GM21423 (cell line): ENCODE results near the gene EIF4E.

Experiments used
- ATAC-seq: cut with Tn5 transposase; IDR thresholded peaks from one replicate; pipeline ENCODE4 v1.9.1; 2021; ENCODE audit warnings: mild to moderate bottlenecking, moderate library complexity; ENCODE audit not compliant: unreplicated experiment

Gene EIF4E, protein sequence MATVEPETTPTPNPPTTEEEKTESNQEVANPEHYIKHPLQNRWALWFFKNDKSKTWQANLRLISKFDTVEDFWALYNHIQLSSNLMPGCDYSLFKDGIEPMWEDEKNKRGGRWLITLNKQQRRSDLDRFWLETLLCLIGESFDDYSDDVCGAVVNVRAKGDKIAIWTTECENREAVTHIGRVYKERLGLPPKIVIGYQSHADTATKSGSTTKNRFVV

DNA sequence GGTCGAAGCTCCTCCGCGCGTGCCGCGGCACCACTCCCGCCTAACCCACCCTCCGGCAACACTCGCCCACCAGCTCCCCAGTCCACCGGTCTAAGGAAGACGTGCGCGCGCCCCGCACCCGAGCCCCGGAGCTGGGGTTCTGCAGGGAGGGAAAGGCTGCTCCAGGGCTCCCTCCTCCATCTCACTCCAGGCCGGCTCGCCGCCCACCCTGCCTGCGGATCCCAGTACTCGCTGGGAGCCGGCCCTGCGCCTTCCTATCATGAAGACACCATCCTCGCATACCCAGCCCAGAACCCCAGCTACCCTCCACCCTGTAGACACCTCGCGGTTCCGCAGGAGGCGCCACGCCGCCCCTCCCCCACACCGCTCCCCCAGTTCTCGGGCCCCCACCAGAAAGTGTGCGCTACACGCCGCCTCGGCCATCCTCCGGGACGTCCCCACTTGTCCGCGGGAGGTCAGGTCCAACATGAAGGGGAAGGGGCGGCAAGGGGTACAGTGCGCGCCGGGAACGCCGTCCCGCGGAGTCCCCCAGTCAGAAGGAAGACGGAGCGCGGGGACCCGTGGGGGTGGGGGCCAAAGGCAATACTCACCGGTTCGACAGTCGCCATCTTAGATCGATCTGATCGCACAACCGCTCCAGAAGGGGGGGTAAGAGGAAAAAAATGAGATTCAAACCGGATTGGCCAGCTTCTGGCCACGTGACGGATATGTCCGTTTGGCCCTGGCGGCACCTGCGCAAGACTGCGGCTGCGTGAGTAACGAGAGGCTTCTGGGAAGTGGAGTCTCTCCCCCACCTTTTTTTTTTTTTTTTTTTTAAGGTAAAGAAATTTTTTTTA lies at the start of gene EIF4E:
EIF4E (minus strand) TSS at position 629 of the 836 bp plus-strand sequence; CDS start at position 608, 21 bp downstream.
- ATAC-seq = peak; percentile 67

DNA sequence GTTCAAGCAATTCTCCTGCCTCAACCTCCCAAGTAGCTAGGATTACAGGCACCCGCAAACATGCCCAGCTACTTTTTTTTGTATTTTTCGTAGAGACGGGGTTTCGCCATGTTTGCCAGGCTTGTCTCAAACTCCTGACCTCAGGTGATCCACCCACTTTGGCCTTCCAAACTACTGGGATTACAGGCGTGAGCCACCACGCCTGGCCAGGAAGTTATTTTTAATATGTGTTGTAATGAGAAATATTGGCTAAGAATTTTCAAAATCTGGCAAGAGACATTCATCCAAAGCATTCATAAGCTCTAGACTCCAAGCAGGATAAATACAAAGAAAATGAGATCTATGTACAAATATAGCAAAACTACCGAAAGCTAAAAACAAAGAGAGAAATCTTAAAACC lies 48.6 kb upstream of the EIF4E start:
- ATAC-seq = no peak

DNA sequence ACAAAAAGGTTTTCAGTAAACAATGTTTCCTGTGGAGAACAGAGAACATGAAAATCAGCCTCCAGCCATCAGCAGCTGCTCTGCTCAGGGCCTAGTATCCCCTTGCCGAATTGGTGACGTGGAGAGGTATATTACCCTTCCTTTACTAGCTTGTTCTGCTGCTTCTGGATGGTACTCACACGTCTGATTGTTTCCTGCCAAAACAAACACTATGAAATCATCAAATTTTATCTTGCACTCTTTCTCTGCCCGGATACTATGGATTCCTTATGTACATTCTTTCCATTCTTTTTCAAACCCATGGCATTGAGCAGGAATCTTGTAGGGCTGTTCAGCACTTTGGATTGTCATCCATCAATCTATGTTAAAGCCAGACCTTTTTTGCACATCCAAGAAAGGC lies 47.8 kb upstream of the EIF4E start:
- ATAC-seq = no peak

DNA sequence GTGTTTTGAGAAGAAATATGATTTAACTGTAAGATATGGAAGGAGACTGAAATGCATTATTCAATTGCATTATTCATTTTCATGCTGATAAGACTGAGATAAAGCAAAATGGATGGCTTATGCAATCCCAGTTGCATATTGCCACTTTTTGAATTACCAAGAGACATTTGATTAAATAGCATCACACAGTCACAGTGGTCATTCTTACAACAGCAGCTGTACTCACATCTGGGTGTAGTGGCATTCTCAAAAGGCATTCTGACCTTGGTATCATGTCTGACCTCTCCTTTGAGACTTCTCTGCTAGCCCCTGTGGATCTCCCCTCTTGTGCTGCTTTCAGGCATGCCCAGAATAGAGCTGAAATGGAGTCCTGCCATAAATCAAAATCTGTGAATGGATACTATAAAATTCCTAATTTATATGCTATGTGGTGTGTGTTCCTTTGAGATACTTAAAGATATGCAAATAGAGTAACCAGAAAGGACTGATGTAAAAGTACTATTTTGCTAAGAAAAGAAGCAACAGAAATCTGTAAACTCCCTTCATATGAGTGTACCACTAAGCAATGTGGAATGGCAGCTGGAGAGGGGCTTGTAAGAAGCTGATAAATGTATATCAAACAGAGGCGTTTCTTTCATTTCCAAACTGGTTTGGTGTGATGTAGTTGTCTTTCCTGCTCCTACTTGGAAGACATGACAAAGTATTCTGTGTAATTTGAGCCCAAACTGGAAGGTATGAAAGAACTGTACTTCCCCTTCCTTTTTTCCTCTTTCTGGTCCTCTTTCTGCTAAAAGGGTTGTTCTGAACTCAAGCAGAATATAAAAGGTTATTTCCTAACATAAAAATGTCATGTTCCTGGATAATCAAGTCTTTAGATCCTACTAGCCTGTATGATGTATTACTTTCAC lies 41.2 kb upstream of the EIF4E start:
- no peak for ATAC-seq

DNA sequence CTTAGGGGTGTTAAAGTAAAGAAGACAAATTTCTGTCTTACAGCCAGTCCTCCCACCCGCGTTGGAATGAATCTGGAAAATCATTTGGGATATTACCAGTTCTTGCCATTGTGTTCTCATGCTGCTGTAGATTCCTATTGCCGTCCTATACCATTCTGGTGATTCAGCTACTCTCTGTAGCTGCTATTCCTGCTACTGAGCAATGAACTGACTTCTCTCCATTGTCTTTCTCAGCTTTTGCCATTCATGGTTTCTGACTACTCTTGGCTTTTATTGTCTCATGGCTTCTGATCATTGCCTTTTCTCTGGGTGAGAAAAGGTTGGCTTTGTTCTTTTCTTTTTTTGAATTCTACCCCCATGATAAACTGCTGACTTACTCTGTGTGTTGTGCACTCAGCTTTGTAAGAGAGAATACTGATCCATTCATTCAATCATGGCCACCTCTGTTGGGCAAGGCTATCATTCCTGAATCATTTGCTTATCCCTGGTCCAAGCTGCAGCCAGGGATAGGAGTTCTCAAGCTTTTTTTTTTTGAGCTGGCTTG lies 38.9 kb upstream of the EIF4E start:
- ATAC-seq = no peak

DNA sequence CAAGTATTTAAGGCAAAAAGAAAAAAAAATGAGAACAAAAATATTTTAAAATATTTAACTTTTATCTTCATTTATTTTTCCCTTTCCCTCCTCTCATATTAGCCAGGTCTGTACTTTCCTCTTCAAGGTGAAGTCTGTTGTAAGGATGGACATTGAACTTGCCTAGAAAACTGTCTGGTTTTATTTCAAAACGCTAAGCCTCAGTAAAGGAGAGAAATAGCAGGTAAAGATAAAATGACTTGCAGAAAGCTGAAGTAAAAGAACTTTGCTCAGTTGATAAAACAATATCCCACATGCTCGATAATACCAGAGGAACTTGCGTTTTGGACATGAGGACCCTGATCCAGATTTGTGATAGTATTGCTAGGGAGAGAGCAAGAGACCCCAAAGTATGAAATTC lies 38.0 kb upstream of the EIF4E start:
- no peak for ATAC-seq

DNA sequence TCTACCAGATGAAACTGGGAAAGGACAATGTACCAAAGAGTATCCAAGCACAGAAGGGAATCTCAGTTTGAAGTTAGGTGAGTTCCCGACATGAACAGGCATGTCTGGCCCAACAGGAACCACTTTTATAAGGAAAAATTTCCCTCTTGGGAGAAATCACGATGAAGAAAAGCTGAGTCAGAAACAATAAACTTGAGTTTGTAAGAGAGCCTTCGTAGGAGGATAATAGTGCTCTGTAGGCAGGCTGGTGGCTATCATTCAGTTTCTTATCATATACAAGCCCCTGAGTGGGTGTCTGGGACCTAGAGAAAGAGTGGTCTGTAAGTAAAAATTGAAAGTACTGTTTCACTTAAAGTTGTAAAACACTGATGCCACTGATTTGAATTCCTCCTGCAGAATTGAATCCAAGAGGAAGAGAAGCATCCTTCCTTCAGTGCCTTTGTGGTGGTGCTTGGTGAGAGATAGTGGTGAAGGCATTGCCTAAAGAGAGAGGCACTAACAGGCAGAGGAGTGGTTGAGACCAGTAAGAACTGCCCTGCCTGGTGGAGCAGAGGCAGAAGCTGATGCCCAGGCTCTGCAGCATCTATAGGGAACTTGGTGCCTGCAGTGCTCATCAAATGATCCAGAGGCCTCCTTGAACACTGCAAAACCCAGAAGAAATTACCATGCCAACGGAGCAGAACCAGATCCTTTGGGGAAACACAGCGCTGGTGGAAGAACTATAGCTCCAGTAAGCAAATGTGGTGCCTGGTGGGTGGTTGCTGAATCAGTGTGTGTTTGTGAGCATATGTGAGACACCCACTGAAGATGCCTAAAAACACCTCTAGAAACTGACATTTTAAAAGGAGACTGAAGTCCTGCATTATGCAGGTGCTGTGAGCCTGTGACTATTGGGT lies 34.9 kb upstream of the EIF4E start:
- ATAC-seq = no peak

DNA sequence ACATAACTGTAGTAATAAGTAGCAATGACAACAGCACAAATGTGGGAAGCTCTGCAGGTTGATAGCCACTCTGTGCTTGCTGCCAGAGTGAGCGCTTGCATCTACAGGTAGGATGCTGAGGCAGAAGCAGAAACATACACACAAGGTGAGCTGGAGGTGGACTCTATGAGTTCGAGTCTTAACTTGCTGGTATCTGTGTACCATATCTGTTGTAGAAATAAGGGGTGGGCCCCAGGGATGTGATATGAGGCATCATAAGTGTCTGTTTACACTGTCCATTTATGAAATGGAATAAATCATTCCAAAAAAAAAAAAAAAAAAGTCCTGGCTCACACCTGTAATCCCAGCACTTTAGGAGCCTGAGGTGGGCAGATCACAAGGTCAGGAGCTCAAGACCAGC lies 32.8 kb upstream of the EIF4E start:
- no peak for ATAC-seq

DNA sequence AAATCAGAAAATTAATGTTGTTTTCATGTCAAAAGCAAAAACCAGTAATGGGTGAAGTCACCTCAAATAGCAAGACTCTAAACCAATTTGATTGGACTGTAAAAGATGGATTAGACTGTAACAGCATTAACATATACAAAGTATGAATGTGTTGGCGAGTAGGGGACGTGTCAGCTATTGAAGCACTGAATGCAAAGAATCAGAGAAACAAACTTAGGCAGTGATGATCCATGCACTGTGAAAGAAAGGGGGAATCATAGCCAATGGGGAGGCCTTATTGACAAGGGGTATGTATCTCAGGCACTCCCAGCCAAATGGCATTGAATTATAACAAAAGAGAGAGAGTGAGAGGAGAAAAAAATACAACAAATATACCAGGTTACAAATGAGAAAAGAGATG lies 30.5 kb upstream of the EIF4E start:
- no peak for ATAC-seq

DNA sequence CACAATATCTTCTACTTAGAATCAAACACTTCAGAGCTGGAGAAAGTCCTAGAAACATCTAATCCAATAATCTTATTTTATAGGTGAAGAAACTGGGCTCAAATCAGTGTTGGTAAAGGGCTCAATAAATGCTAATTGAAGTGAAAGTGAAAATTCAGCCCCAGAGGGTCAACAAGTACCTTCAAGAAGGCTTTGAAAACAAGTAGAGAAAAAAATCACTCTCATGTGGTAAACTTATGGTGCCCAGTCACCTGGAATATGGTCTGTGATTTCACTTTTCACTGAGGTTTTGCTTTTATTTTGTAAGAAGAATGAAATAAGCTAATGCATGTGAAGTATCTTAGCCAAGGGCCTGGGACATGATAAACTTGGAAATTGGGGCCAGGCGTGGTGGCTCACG lies 29.1 kb upstream of the EIF4E start:
- no peak for ATAC-seq

DNA sequence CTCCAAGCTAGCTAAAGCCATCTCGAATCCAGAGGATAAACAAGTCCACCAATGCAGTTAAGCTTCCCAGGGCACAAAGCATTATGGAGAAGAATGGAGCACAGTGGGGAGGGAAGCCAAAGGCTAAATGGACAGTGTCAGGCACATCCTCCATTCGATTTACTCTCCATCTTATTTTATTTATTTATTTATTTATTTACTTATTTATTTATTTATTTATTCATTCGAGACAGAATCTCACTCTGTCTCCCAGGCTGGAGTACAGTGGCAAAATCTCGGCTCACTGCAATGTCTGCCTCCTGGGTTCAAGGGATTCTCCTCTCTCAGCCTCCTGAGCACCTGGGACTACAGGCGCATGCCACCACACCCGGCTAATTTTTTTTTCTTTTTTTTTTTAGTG lies 26.3 kb upstream of the EIF4E start:
- no peak for ATAC-seq

DNA sequence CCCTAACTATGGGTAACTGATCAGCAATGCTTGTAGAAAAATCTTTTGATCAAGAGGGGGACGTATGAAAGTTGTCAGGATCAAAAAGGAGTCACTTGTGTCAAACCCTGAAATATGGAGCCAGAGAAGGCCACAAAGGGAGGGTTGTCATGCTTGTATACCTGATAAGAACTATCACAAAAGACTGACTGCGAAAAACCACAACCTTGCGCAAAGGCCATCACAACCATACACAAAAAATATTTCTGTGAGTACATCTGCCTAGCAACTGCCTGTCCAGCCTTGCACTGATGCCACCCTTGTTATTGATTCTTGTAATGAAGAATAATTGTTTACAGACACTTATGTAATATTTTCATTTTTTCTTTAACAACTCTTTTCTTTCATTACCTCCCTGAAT lies 22.8 kb upstream of the EIF4E start:
- ATAC-seq = no peak

DNA sequence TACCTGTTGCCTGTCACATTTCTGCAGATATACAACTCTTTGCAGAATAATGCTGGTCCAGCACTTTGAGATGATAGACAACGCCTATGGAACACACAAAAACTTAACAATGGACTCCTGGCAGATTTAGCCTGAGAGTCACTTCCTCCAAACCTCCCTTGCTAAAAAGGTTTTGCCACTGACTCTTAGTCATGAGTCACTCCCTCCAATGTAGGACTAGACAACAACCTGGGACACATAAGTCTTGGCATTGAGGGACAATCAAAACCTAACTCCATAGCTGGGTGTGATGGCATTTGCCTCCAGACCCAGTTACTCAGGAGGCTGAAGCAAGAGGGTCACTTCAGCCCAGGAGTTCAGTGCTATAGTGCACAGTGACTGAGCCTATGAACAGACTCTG lies 22.0 kb upstream of the EIF4E start:
- ATAC-seq = no peak

DNA sequence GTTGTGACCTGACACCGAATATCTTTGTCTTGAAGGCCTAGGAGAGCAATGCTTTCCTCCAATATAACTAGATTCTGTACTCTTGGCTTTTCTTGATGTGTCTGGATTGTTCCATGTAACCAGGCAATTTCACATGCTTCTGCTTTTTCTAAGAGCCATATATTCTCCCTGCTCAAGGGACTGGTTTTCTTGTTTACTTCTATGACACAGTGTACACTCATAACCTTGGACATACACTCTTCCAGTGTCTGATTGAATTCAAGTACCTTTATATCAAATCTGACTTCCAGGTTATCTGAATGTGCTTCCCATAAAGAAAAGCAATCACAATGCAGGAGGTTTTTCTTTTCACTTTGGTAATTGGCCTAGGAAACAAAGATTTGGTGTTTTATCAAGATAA lies 17.4 kb upstream of the EIF4E start:
- ATAC-seq = no peak

DNA sequence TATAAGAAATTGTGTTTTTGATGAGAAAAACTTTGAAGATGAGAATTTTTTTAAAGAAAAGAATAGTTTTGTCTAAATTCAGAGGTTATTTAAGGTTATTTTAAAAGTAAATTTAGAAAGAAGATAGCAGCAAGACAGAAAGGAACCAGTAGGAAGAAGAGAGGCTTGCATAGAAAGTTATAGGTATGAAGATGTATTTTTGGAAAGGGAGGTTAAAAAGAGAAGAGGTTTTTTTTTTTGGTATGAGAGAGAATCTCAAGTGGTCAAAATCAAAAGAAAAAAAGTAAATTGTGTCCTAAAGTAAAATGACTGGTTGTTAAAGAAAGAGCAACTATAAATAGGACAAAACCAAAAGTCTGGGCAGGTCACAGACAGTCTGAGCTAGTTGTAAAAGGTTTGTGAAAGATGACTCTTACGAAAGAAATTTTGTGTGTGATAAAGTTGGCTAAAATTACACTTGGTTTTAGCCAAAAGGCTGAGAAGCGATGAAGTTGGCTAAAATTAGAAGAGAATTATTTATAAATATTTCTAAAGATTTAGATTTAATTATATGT lies 16.4 kb upstream of the EIF4E start:
- no peak for ATAC-seq

DNA sequence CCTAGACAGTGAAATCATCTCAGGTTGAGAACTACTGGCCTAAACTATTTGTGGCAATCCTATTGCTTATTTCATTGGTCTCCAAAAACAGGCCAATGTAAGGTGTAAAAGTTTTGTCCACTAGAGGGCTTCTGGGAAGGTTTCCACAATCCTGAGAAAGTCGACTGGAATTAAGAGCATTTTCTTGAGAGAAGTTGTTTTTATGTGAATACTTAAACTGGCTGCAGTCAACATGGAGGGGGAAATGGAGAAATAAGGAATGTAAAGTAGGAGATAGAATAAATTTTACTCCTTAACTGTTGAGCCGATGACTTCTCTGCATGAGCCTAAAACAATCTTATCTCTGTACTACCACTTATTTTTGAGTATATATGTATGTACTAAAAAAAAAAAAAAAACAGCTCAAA lies 11.0 kb upstream of the EIF4E start:
- ATAC-seq = peak; percentile 33

DNA sequence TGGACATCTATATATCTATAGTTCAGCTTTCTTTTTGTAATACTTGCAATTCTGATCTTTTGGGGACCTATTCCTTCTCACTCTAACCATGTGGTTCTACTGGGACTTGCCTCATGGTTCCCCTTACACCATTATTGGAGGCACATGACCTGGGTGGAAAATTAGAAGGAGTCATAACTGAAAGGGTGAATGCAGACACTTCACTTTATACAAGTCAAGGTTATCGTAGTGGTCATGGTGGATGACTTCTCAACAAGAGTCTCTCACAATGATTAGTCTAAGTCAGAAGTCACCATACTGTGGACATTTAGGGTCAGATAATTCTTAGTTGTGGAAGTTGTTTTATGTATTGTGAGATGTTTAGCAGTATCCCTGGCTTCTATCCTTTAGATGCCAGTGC lies 10.5 kb upstream of the EIF4E start:
- ATAC-seq = peak; percentile 49

DNA sequence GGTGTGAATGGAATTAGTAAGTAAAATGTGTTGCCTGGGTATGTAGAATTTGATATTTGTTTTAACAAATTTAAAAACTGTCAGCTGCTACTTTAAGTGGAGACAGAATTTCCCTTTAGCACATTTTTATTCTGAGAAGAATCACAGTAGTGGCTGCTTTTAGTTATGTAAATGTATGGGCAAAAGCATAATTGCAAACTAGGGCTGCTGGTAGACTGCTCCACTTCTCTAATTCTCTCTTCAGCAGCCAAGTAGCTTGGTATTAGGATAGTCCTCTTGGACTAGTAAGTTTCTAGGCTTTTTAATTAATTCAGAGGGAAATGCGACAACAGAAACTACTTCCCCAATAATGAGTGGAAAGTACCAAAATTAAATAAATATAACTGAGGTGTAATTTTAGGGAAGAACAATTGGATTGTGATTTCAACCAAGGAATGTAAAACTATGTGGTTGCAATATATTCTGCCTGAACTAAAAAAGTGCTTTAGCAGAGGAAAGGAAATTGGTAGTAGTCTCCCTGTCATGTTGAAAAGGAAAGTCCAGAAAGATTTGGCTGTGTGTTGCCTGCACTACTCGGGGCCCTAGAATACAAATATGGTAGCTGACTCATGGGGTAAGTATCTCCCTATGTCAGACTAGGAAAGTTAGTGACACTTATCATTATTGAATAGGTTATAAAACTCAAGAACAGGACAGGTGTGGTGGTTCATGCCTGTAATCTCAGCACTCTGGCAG lies 9.2 kb upstream of the EIF4E start:
- no peak for ATAC-seq

DNA sequence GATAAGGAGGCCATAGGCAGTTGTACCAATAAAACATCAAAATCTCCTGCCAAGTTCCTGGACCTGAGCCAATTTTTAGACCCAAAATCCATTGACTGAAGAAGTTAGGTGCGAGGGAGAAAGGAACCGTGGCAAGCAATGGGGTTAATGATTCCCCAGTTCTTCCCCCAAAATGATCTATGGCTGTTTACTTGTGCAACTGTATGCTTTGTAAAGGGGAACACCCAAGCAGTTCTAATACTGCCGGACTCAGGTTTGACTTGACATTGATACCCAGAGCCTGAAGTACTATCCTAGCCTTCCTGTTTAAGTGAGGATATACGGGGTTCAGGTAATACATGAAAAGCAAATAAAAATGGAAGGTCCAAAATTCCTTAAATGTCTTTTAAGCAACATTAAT lies 6.7 kb upstream of the EIF4E start:
- no peak for ATAC-seq
